ENCODE measurements around the gene SHLD3. TPM values are rescaled to one million over a fixed set of nuclear protein-coding genes. Genes with fewer than 3 reads are reported as not detected.
"Not testable (repeated sequence)": the region's sequence is repeated elsewhere in the genome, so short reads cannot be mapped to it uniquely, and the experiment has no call there.

The SHLD3 gene
- total RNA-seq: 4.2 and 5.0 TPM in 2 replicates

GRCh38 chr5:65624571-65625555 is at the start of gene SHLD3, which contains the start of gene TRAPPC13:
Gene SHLD3 (plus strand): TSS chr5:65625027. CDS start chr5:65629588, 4,561 bp downstream.
Gene TRAPPC13 (plus strand): TSS chr5:65625027. CDS start chr5:65625061, 34 bp downstream.
- peak; percentile 78 for DNase-seq (ENCODE audit: low spot score)
- H3K4me3 Mint-ChIP-seq (ENCODE audit: low read depth): peak within 1 kb of the TSS; percentile 99
- H3K27ac Mint-ChIP-seq: peak within 1 kb of the TSS; percentile 99
- peaks cover 16% of the 10 kb centered on the region for H3K36me3 Mint-ChIP-seq (ENCODE audit: low read depth)
- no peaks in the 10 kb centered on the region for H3K9me3 Mint-ChIP-seq
- peaks cover 25% of the 10 kb centered on the region for H3K4me1 Mint-ChIP-seq (ENCODE audit: low read depth)
- intact Hi-C loops (cut with micrococcal nuclease): loop anchor here (1.0 to 10.0 kb wide), 7 partner anchors 62 to 1542 kb away; partner anchors contain the start of genes CENPK, CWC27, ERBIN and PPWD1
- no peaks in the 10 kb centered on the region for H3K27me3 Mint-ChIP-seq (ENCODE audit: low read depth)

DNA sequence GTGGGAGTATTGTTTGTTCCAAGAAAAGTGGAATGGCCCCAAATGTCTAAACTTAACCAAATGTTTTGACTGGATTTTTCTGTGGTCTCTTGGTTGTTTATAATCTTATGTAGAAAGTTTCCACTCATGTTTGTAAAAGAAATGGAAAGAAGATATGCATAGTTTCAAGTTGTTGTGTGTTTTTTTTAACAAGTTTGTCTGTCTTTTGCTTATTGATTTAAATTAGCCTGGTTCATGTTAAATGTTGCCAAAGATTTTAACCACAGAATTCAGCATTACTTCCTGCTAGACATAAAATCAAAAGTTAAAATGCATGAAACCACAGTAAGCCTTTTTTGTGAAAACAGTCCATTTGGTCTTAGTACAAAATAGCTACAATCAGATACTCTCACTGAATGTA is 47.7 kb upstream of the SHLD3 start:
- H3K9me3 Mint-ChIP-seq: no peaks in the 10 kb centered on the region
- H3K27ac Mint-ChIP-seq: no peak overlapping the region
- H3K36me3 Mint-ChIP-seq (ENCODE audit: low read depth): peaks cover 61% of the 10 kb centered on the region
- H3K27me3 Mint-ChIP-seq (ENCODE audit: low read depth): no peaks in the 10 kb centered on the region
- DNase-seq (ENCODE audit: low spot score): no peak
- intact Hi-C loops (cut with micrococcal nuclease): no loop called here
- H3K4me3 Mint-ChIP-seq (ENCODE audit: low read depth): no peak overlapping the region
- H3K4me1 Mint-ChIP-seq (ENCODE audit: low read depth): peaks cover 16% of the 10 kb centered on the region

DNA sequence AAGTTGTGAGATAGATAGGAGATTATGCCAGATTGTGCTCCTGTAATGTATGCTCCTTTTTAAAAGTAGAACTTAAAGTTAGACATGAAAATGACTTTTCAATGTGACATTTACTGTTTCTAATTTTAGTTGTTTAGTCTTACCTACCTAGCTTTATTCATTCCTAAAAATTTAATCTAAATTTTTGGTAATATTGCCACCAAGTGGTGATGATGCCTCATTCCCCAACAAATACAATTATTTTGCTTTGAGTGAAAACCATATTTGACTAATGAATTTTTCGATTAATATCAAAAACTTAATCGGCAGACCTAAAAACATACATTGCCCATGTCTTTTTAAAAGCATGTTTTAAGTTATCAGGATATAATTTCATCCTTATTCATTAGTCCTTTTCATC is 36.1 kb upstream of the SHLD3 start:
- intact Hi-C loops (cut with micrococcal nuclease): no loop called here
- Mint-ChIP-seq H3K36me3 (ENCODE audit: low read depth) (peaks cover 38% of the 10 kb centered on the region), H3K4me1 (ENCODE audit: low read depth) (peaks cover under 1% of the 10 kb centered on the region)

DNA sequence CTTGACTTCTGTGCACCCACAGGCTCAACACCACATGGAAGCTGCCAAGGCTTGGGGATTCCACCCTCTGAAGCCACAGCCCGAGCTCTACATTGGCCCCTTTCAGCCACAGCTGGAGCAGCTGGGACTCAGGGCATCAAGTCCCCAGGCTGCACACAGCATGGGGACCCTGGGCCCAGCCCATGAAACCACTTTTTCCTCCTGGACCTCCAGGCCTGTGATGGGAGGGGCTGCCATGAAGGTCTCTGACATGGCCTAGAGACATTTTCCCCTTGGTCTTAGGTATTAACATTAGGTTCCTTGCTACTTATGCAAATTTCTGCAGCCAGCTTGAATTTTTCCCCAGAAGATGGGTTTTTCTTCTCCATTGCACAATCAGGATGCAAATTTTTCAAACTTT is 23.1 kb upstream of the SHLD3 start:
- not testable (repeated sequence) for H3K4me3 Mint-ChIP-seq (ENCODE audit: low read depth); H3K27ac Mint-ChIP-seq; H3K27me3 Mint-ChIP-seq (ENCODE audit: low read depth)

More for the DNA sequence above, 36.1 kb upstream of the SHLD3 start:
- Mint-ChIP-seq H3K4me3 (ENCODE audit: low read depth) (no peak overlapping the region), H3K9me3 (no peaks in the 10 kb centered on the region), H3K27ac (no peak overlapping the region), H3K27me3 (ENCODE audit: low read depth) (no peaks in the 10 kb centered on the region)
- DNase-seq (ENCODE audit: low spot score): no peak

DNA sequence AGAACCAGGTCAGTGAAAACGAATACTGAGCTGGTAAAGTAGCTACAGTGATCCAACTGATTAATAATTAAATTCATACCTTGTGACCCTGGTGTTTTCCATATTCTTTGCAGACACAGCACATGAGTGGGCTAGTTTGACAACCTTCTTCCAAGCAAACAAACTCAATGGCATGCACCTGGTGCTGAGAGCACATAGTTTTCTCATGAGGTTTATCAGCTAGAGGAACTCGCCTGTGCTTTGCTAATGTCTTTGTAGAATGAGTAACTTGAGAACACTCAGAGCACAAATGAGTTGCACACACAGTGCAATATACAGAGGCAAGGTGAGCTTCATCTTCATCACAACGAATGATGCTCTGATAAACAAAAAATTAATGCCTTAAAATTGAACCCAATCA is 13.3 kb upstream of the SHLD3 start:
- no peak for DNase-seq (ENCODE audit: low spot score)
- H3K27me3 Mint-ChIP-seq (ENCODE audit: low read depth): no peaks in the 10 kb centered on the region
- intact Hi-C loops (cut with micrococcal nuclease): no loop called here
- H3K4me3 Mint-ChIP-seq (ENCODE audit: low read depth): no peak overlapping the region
- H3K27ac Mint-ChIP-seq: no peak overlapping the region
- H3K4me1 Mint-ChIP-seq (ENCODE audit: low read depth): no peaks in the 10 kb centered on the region
- H3K9me3 Mint-ChIP-seq: no peaks in the 10 kb centered on the region
- peaks cover 65% of the 10 kb centered on the region for H3K36me3 Mint-ChIP-seq (ENCODE audit: low read depth)

More for the DNA sequence above, 23.1 kb upstream of the SHLD3 start:
- H3K9me3 Mint-ChIP-seq; H3K4me1 Mint-ChIP-seq (ENCODE audit: low read depth); DNase-seq (ENCODE audit: low spot score); intact Hi-C loops (cut with micrococcal nuclease): not testable (repeated sequence)
- peaks cover 68% of the 10 kb centered on the region for H3K36me3 Mint-ChIP-seq (ENCODE audit: low read depth)

DNA sequence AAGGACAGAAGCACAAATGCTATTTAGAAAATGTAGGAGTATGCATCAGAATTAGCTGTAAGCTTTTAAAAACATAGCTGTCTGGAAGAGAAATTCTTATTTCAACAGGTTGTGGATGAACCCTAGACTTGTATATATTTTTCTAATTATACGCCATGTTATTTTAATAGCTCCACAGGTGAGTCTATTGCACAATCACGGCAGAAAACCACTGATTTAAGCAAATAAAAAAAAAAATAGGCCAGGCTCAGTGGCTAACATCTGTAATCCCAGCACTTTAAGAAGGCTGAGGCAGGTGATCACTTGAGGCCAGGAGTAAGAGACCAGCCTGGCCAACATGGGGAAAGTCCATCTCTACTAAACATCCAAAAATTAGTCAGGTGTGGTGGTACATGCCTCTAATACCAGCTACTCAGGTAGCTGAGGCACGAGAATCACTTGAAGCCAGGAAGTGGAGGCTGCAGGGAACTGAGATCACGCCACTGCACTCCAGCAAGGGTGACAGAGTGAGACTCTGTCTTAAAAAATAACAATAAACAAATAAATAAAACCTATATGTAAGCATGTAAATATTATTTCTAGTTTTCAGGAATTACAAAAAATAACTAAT is 12.4 kb upstream of the SHLD3 start:
- peaks cover 60% of the 10 kb centered on the region for H3K36me3 Mint-ChIP-seq (ENCODE audit: low read depth)
- no peak overlapping the region for H3K4me3 Mint-ChIP-seq (ENCODE audit: low read depth)
- no peaks in the 10 kb centered on the region for H3K9me3 Mint-ChIP-seq
- H3K27me3 Mint-ChIP-seq (ENCODE audit: low read depth): no peaks in the 10 kb centered on the region
- intact Hi-C loops (cut with micrococcal nuclease): no loop called here
- H3K27ac Mint-ChIP-seq: no peak overlapping the region
- no peak for DNase-seq (ENCODE audit: low spot score)
- H3K4me1 Mint-ChIP-seq (ENCODE audit: low read depth): no peaks in the 10 kb centered on the region

DNA sequence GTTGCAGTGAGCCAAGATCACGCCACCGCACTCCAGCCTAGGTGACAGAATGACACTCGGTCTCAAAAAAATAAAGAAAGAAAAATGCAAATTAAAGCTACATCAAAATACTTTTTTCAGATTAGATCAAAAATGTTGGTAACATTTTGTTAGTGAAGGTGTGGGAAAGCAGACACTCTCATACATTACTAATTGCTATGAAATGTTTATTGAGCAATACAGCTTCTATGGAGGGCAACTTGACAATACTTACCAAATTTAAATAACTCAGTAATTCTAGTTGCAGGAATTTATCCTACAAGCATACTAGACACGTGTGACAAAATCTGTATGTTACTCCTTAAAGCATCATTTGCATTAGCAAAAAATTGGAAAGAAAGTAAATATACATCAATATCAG is 4.8 kb upstream of the SHLD3 start:
- intact Hi-C loops (cut with micrococcal nuclease): loop anchor here (5.0 to 10.0 kb wide), 2 partner anchors 585 to 1547 kb away; no protein-coding TSS in a partner anchor
- no peak for DNase-seq (ENCODE audit: low spot score)
- H3K4me3 Mint-ChIP-seq (ENCODE audit: low read depth): no peak overlapping the region
- peaks cover 12% of the 10 kb centered on the region for H3K4me1 Mint-ChIP-seq (ENCODE audit: low read depth)
- H3K27me3 Mint-ChIP-seq (ENCODE audit: low read depth): no peaks in the 10 kb centered on the region
- H3K9me3 Mint-ChIP-seq: no peaks in the 10 kb centered on the region
- H3K27ac Mint-ChIP-seq: no peak overlapping the region
- H3K36me3 Mint-ChIP-seq (ENCODE audit: low read depth): peaks cover 5% of the 10 kb centered on the region

DNA sequence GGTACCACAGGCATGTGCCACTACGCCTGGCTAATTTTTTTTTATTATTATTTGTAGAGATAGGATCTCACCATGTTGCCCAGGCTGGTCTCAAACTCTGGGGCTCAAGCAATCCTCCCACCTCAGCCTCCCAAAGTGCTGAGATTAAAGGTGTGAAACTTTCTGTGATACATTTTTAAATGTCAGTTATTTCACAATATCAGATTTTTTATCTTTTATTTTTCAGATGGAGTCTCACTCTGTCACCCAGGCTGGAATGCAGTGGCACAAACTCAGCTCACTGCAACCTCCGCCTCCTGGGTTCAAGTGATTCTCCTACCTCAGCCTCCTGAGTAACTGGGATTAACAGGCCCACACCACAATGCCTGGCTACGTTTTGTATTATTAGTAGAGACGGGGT is 2.9 kb upstream of the SHLD3 start:
- not testable (repeated sequence) for H3K27ac Mint-ChIP-seq; H3K9me3 Mint-ChIP-seq; H3K4me3 Mint-ChIP-seq (ENCODE audit: low read depth); H3K36me3 Mint-ChIP-seq (ENCODE audit: low read depth); H3K27me3 Mint-ChIP-seq (ENCODE audit: low read depth); DNase-seq (ENCODE audit: low spot score)
- H3K4me1 Mint-ChIP-seq (ENCODE audit: low read depth): peaks cover 17% of the 10 kb centered on the region
- intact Hi-C loops (cut with micrococcal nuclease): loop anchor here (5.0 to 10.0 kb wide), 2 partner anchors 587 to 1545 kb away; no protein-coding TSS in a partner anchor

GRCh38 chr5:65623482-65623881 is 1.3 kb upstream of the SHLD3 start:
- intact Hi-C loops (cut with micrococcal nuclease): loop anchor here (5.0 to 10.0 kb wide), 2 partner anchors 589 to 1544 kb away; no protein-coding TSS in a partner anchor
- H3K27ac Mint-ChIP-seq: peak overlapping the region; percentile 90
- H3K9me3 Mint-ChIP-seq: no peaks in the 10 kb centered on the region
- no peak for DNase-seq (ENCODE audit: low spot score)
- peaks cover 24% of the 10 kb centered on the region for H3K4me1 Mint-ChIP-seq (ENCODE audit: low read depth)
- peak overlapping the region; percentile 99 for H3K4me3 Mint-ChIP-seq (ENCODE audit: low read depth)
- peaks cover 10% of the 10 kb centered on the region for H3K36me3 Mint-ChIP-seq (ENCODE audit: low read depth)
- no peaks in the 10 kb centered on the region for H3K27me3 Mint-ChIP-seq (ENCODE audit: low read depth)

DNA sequence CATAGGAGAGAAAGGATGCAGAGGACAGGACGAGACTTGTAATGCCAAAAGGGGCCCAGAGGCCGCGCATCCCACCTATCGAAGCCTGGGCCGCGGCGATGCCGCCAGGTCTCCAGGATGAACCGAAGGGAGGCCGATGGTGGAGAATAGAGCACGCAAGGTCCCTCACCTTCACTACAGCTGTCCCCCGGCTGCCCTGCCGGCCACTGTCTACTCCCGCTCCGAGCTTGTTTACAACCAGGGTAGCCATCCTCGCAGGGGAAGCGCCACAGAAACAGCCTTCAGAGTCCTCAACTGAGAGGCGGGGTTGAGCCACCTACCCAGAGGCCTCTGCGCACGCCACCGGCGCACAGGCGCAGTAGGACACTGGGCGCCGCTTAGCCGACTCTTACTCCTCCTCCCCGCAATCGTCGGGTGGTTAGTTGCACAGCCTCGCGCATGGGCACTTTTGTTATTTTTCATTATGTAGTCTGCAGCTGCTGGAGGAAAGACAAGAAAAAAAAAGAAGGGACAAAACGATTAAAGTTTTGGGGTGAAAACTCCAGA is 729 bp upstream of the SHLD3 start, which contains the start of gene TRIM23:
TSS of gene TRIM23 (minus strand) at position 309 of the 546 bp plus-strand sequence. CDS start at position 250, 59 bp downstream.
- Mint-ChIP-seq H3K4me1 (ENCODE audit: low read depth) (peaks cover 23% of the 10 kb centered on the region), H3K36me3 (ENCODE audit: low read depth) (peaks cover 10% of the 10 kb centered on the region), H3K27ac (peak within 1 kb of the TSS; percentile 99), H3K27me3 (ENCODE audit: low read depth) (no peaks in the 10 kb centered on the region), H3K9me3 (no peaks in the 10 kb centered on the region), H3K4me3 (ENCODE audit: low read depth) (peak within 1 kb of the TSS; percentile 99)
- peak; percentile 91 for DNase-seq (ENCODE audit: low spot score)
- intact Hi-C loops (cut with micrococcal nuclease): loop anchor here (1.0 to 10.0 kb wide), 7 partner anchors 61 to 1543 kb away; partner anchors contain the start of genes CENPK, CWC27, ERBIN and PPWD1

GRCh38 chr5:65625743-65626142 is 916 bp downstream of the SHLD3 start:
- Mint-ChIP-seq H3K4me3 (ENCODE audit: low read depth) (peak overlapping the region; percentile 99), H3K27me3 (ENCODE audit: low read depth) (no peaks in the 10 kb centered on the region), H3K4me1 (ENCODE audit: low read depth) (peaks cover 24% of the 10 kb centered on the region), H3K9me3 (no peaks in the 10 kb centered on the region), H3K36me3 (ENCODE audit: low read depth) (peaks cover 18% of the 10 kb centered on the region), H3K27ac (peak overlapping the region; percentile 99)
- intact Hi-C loops (cut with micrococcal nuclease): loop anchor here (2.0 to 10.0 kb wide), 5 partner anchors 95 to 857 kb away; partner anchors contain the start of genes CWC27, ERBIN, SREK1 and SREK1IP1
- DNase-seq (ENCODE audit: low spot score): no peak

- Mint-ChIP-seq H3K4me1 (ENCODE audit: low read depth) (peaks cover 14% of the 10 kb centered on the region), H3K27ac (no peak overlapping the region), H3K27me3 (ENCODE audit: low read depth) (no peaks in the 10 kb centered on the region)
Measured at GRCh38 chr5:65630981-65631380, 6.2 kb downstream of the SHLD3 start.

More at GRCh38 chr5:65630981-65631380, 6.2 kb downstream of the SHLD3 start:
- H3K9me3 Mint-ChIP-seq: no peaks in the 10 kb centered on the region
- H3K36me3 Mint-ChIP-seq (ENCODE audit: low read depth): peaks cover 22% of the 10 kb centered on the region
- DNase-seq (ENCODE audit: low spot score): no peak
- intact Hi-C loops (cut with micrococcal nuclease): no loop called here
- no peak overlapping the region for H3K4me3 Mint-ChIP-seq (ENCODE audit: low read depth)

Data from activated T-helper 2 cell treated with anti-CD3 and anti-CD28 coated beads, Interferon-gamma antibody, Interleukin-2, Interleukin-4, amounts not matched to agents 10 μg/mL and 5 μg/mL and 100 μg/mL, durations not matched to agents 14 hours and 24 hours and 36 hours (primary cell).